ENCODE data around the gene MAGI1.

MAGI1 gene

DNA sequence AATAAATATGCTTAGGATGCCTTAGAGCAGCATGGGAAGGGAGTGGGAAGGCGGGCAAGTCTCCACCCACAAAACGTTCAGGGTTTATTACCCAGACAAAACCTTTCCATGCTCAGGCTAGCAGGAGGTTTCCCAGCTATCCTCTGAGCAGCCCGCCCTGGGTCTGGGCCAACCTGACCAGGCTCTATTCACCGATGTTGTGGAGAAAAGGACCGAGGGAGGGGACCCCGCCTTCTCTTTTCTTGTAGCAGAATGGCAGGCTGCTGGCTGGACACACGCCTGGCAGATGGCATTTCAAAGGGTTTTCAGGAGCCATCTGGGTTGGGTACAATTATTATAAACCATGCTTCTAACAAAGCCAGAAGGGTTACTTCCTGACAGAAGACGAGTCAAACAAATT lies 540.9 kb downstream of the MAGI1 start:
- no peak for DNase-seq

- no peak for DNase-seq
These were observed 541.5 kb downstream of the MAGI1 start for GRCh38 chr3:65497236-65497635.

DNA sequence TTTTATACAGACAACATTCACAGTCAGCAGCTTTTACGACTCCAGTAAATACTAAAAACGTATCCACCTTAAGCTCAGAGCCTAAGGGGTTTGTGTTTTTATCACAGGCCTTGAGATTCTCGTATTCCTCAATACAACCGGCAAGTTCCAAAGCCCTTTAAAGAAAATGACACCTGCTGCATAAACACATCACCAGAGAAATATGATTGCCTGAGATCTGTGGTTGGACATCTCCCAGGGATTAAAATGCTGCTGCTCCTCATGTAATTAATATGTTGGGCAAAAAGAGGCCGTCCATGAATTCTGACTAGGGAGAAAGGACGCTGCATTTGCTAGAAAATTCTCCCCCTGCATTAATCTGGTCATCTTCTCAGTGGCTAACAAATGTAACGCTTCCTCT lies 544.8 kb downstream of the MAGI1 start:
- DNase-seq: no peak

- no peak for DNase-seq
These were observed 545.3 kb downstream of the MAGI1 start for GRCh38 chr3:65493371-65493882.

- DNase-seq: no peak
These were observed 546.5 kb downstream of the MAGI1 start for GRCh38 chr3:65492249-65492648.

GRCh38 chr3:65490114-65490513 lies 548.6 kb downstream of the MAGI1 start:
- DNase-seq: no peak

- DNase-seq: no peak
These were observed 549.5 kb downstream of the MAGI1 start for GRCh38 chr3:65489253-65489652.

- DNase-seq: no peak
These were observed 552.8 kb downstream of the MAGI1 start for GRCh38 chr3:65485826-65486469.

DNA sequence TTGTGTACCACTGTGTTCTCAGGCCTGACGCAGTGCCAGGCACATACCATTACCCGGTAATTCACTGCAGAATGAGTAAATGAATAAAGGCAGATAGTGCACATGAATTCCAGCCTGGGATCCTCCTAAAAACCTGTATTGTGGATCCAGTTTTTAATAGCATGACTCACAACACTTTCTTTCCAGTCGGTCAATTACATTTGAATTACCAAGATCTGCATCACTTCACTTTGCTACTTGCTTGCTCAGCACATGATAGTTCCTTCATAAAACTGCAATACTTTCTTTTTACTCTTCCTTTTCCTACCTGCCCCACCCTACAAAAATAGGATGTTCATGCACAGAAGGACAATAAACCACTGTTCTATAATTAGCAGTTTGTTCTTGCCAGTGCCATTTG lies 553.8 kb downstream of the MAGI1 start:
- peak; percentile 64 for DNase-seq

GRCh38 chr3:65483480-65483879 lies 555.2 kb downstream of the MAGI1 start:
- no peak for DNase-seq

GRCh38 chr3:65483011-65483410 lies 555.7 kb downstream of the MAGI1 start:
- DNase-seq: no peak

DNA sequence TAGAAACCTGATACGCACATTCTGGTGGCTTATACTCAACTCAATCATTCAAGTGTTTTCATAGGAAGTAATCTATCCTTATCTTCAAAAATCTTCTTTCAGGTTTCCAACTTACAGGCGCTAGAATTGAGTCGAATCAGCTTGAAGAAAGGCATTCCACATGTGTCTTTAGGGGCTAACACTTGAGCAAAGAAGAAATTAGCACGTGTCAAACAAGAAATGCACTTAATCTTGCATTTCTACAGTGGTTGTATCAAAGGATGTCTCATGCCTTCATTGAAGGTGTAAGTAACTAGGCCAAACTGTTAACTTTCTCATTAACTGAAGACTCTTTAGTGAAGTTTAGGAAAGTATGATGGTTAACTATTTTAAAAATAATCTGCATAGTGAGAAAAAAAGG lies 557.6 kb downstream of the MAGI1 start:
- DNase-seq: no peak

DNA sequence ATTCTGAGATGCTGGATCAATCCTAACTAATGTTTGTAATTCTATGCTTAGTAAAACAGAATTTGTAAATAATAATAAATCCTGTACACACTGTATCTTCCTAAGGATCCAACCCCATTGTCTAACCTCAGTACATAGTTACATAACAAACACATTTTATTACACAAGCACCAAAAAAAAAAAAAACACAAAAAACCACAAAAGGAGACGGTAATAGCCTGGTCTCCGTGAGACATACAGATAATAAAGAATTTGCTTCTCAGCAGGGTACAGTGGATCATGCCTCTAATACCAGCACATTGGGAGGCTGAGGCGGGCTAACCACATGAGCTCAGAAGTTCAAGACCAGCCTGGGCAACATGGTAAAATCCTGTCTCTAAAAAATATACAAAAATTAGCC lies 558.7 kb downstream of the MAGI1 start:
- no peak for DNase-seq

DNA sequence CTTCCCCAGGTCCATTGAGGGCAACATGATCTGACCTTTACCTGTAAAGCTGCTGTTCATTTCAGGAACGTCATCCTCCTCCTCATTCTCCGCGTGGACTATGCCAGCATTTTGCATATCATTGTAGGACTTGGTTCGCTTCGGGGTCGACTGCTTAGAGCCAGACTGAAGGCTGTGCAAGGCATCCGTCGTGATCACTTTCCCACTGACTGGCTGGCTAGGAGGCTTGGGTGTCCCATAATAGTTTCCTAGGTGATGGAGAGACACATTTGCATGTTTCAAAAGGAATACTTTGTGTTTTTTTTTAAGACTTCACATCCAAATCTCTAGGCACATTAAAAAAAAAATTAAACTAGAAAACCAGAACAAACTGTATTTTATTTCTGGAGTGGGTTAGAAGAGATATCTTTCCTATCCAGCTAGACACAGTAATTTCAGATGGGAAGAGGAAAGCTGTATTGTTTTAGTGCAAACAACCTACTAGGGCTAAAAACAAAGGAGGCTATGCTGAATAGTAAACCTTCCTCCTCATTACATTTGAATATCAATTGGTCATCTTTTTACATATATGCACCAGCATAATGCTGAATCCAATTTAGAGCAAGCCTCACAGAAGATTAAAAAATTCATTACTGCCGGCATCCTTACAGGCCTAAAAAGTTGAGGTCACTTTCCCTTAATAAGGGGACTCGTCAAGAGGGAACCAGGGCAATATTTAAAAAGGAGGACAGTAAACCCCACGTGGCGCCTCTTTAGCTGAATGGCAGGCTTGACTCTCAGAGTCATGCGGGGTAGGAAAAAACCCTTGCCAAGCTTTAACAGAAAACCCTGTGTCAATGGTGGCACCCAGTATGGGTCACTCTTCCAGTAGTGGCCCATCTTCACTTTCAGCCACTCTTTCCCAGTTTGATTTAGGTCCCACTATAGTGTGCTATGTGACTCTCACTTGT lies 559.9 kb downstream of the MAGI1 start:
- DNase-seq: no peak

- no peak for DNase-seq
These were observed 565.0 kb downstream of the MAGI1 start for GRCh38 chr3:65473736-65474135.

DNA sequence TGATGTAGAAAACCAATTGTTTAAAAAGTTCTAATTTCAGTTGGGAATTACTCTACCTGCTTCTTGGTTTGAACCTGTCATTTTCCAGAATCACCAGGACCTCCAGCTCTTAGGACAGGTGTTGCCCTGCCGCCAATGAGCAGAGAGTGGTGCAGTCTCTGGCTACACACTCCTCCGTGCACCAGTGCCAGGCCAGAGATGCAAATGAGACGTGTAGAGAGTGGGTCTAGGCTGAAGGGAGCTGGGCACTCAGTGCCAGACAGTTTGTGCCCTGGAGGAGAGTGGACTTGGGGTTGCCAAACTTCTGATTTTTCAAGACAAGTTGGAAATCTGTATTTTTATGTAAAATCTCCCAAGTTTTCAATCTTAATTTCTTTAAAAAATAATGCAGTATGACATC lies 566.2 kb downstream of the MAGI1 start:
- no peak for DNase-seq

GRCh38 chr3:65466300-65466988 lies 572.3 kb downstream of the MAGI1 start:
- no peak for DNase-seq

DNA sequence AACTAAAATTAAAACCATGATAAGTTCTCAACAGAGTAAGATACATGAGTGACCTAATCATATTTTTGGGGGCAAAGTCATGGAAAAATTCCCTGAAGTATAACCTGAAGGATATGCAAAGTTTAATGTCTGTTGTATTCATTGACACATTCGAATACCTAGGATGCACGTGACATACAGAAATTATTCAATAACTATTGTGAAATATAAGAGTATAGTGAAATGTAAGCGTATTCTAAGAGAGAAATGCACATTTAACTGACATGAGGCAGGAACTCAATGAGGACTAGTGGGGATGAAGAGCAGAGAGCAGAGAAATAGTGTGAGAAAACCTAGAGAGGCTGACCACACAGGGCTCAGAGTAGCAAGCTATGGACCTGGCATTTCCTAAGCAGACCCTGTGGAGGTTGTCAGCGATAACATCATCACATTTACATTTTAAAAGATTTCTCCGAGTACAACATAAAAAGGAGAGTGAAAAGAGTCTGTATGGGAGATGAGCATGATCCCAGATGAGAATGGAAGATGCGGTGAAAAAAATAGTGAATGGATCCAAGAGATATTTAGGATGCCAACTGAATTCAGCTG lies 588.8 kb downstream of the MAGI1 start:
- no peak for DNase-seq

- no peak for DNase-seq
These were observed 590.6 kb downstream of the MAGI1 start for GRCh38 chr3:65448120-65448519.

- no peak for DNase-seq
These were observed 593.0 kb downstream of the MAGI1 start for GRCh38 chr3:65445573-65446169.

GRCh38 chr3:65444447-65444815 lies 594.3 kb downstream of the MAGI1 start:
- DNase-seq: no peak

GRCh38 chr3:65443739-65444446 lies 594.8 kb downstream of the MAGI1 start:
- no peak for DNase-seq
